Cardiac muscle cell (in vitro differentiated cells and primary cell): ENCODE data around the gene FSTL4. TPM values are rescaled to one million over a fixed set of nuclear protein-coding genes. Genes with fewer than 3 reads are reported as not detected.

Experiments used
- DNase-seq, 2 donors: peaks; one replicate each; pipeline versions ENCODE4 v3.0.0 to v3.0.0-alpha.2; 2010 to 2017; ENCODE audit warnings: low read depth in 1 of 2, low spot score in 1 of 2
- H3K27ac ChIP-seq: fragments of 200-600 bp; sonication (generic); 2 replicates; pipeline ENCODE4 v1.5.1; 2016
- H3K27me3 ChIP-seq: fragments of 200-600 bp; sonication (generic); 2 replicates; pipeline ENCODE4 v1.6.0; 2016; ENCODE audit warnings: control low read depth
- H3K36me3 ChIP-seq: fragments of 200-600 bp; sonication (generic); 2 replicates; pipeline ENCODE4 v1.5.1; 2016; ENCODE audit warnings: control low read depth
- H3K4me1 ChIP-seq: fragments of 200-600 bp; sonication (generic); 2 replicates; pipeline ENCODE4 v1.8.1; 2017; ENCODE audit warnings: low read depth, mild to moderate bottlenecking, mixed run types
- H3K4me3 ChIP-seq: fragments of 200-600 bp; sonication (generic); 2 replicates; pipeline ENCODE4 v1.5.1; 2016; ENCODE audit warnings: mild to moderate bottlenecking
- H3K9me3 ChIP-seq: fragments of 200-600 bp; sonication (generic); 2 replicates; pipeline ENCODE4 v1.5.1; 2017; ENCODE audit warnings: low read depth, mild to moderate bottlenecking, control low read depth
- CTCF ChIP-seq: IDR thresholded peaks from 2 replicates; pipeline ENCODE4 v1.5.1; 2012; ENCODE audit warnings: low read depth, mild to moderate bottlenecking, low read length
- polyA plus RNA-seq: library from polyadenylated mRNA; unstranded; fragments of >200 nt; fragmentation: Nextera tagmentation; extraction: Ambion mirVana; gene quantifications from 2 replicates; pipeline ENCODE4 v1.2.1, GENCODE V29; 2016
- total RNA-seq: library from RNA; depleted of rRNA; stranded (reverse); fragments of >200 nt; gene quantifications from 2 replicates; pipeline ENCODE4 v1.2.3, GENCODE V29; 2016

FSTL4 gene
- total and polyA plus RNA-seq, 2 experiments from 2014 or later, result 0.06 TPM; not detected in 1

GRCh38 chr5:133520062-133520461 lies 92.3 kb downstream of the FSTL4 start:
- no peaks in the 10 kb centered on the region for H3K36me3 ChIP-seq
- DNase-seq, result no peak
- H3K4me1 ChIP-seq, result no peaks in the 10 kb centered on the region
- no peak overlapping the region for H3K27ac ChIP-seq
- no peak for TF ChIP-seq CTCF
- no peaks in the 10 kb centered on the region for H3K9me3 ChIP-seq
- no peaks in the 10 kb centered on the region for H3K27me3 ChIP-seq
- H3K4me3 ChIP-seq, result no peak overlapping the region

- H3K27me3 ChIP-seq, result no peaks in the 10 kb centered on the region
- no peaks in the 10 kb centered on the region for H3K36me3 ChIP-seq
- TF ChIP-seq CTCF, result no peak
- no peak overlapping the region for H3K27ac ChIP-seq
- no peaks in the 10 kb centered on the region for H3K4me1 ChIP-seq
- no peaks in the 10 kb centered on the region for H3K9me3 ChIP-seq
- no peak for DNase-seq
- H3K4me3 ChIP-seq, result no peak overlapping the region
Measured at GRCh38 chr5:133519191-133519590, 93.2 kb downstream of the FSTL4 start.

GRCh38 chr5:133514456-133514855 lies 97.9 kb downstream of the FSTL4 start:
- Histone ChIP-seq H3K4me3 (no peak overlapping the region), H3K27me3 (no peaks in the 10 kb centered on the region), H3K4me1 (no peaks in the 10 kb centered on the region), H3K27ac (no peak overlapping the region), H3K36me3 (no peaks in the 10 kb centered on the region), H3K9me3 (no peaks in the 10 kb centered on the region)
- no peak for DNase-seq
- no peak for TF ChIP-seq CTCF

- no peak for TF ChIP-seq CTCF
- H3K27ac ChIP-seq, result no peak overlapping the region
- no peaks in the 10 kb centered on the region for H3K27me3 ChIP-seq
- no peaks in the 10 kb centered on the region for H3K9me3 ChIP-seq
- H3K4me1 ChIP-seq, result no peaks in the 10 kb centered on the region
- no peak for DNase-seq
- H3K4me3 ChIP-seq, result no peak overlapping the region
- H3K36me3 ChIP-seq, result no peaks in the 10 kb centered on the region
Measured at GRCh38 chr5:133512896-133513295, 99.4 kb downstream of the FSTL4 start.

- Histone ChIP-seq H3K4me3 (no peak overlapping the region), H3K27ac (no peak overlapping the region), H3K9me3 (no peaks in the 10 kb centered on the region), H3K36me3 (no peaks in the 10 kb centered on the region), H3K27me3 (no peaks in the 10 kb centered on the region), H3K4me1 (no peaks in the 10 kb centered on the region)
- no peak for TF ChIP-seq CTCF
- DNase-seq, result no peak
Measured at GRCh38 chr5:133511653-133512235, 100.6 kb downstream of the FSTL4 start.
